ENCODE results near the gene KCNIP4. TPM values are rescaled to one million over a fixed set of nuclear protein-coding genes. Genes with fewer than 3 reads are reported as not detected.

Gene KCNIP4
- total RNA-seq, 1 donor from 2014 or later: not detected

- no peak for DNase-seq (ENCODE audit: low read depth in 2 of 2)
Observed at GRCh38 chr4:21203416-21203815, 745.2 kb downstream of the KCNIP4 start.

DNA sequence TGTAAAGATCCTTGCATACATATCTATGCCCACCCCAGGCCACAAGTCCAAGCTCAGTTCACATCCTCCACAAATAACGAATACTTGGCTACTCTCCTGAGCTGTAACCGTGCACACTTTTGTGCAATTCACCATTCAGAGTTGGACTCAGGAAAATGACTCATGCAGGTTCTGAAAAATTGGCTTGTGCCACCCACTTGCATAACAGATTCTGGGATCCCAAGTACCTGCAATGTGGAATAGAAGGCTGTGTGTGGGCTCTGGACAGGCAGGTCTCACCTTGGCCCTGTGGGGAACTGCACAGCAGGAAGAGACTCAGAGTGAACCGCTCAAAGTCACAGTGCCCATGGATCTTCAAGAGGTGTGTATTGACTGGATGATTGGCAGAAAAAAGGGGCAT is 745.6 kb downstream of the KCNIP4 start:
- DNase-seq (ENCODE audit: low read depth in 2 of 2): no peak

DNA sequence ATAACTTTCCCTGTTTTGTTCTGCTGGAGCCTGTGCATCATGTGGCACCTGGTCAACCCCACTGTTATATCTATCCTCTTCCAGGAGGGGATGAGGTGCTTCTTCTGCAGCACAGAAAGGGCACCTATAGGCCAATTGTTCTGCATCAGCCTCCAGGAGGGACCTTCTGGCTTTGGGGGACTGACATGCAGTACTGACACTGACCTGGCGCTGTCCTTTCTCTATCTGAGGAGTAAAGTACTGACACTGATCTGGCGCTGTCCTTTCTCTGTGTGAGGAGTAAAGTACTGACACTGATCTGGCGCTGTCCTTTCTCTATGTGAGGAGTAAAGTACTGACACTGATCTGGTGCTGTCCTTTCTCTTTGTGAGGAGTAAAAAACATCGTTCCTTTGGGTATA is 749.9 kb downstream of the KCNIP4 start:
- DNase-seq (ENCODE audit: low read depth in 2 of 2): no peak

DNA sequence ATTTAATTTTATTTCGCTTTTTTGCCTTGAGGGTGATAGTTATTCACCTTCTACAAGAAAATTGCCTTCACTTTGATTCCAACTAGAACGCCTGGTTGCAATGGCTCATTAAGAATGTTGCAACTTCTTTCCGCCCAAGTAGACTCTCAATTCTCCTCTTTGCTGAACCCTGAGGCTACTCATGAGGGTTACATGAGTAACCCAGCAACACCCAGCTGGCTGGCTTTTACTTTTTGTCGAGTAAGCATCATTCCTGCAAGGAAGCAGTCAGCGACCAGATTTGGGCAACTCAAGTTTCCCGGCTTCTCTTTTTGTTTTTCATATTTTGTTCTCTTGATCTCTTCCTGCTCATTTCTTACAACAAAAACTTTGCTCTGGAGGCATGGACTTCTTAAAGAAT is 752.9 kb downstream of the KCNIP4 start:
- DNase-seq (ENCODE audit: low read depth in 2 of 2): no peak

- DNase-seq (ENCODE audit: low read depth in 2 of 2): no peak
Observed at GRCh38 chr4:21192367-21192766, 756.2 kb downstream of the KCNIP4 start.

DNA sequence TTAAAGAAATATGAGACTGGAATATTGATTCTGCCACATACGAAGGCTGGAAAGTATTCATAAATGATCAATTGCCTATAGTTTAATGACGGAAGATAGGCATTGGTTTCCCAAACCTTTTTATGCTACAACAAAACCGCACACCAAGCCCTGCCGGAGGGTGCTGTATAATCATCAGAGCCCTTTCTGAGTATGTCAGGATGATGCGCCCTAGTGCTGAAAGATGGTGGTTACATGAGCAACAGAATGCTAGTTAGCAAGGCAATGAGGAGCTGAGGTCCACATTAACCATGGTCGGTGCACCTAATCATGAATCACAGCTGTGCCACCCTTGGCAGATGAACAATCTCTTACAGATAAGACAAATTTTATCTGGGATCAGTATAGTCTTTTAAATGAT is 757.3 kb downstream of the KCNIP4 start:
- DNase-seq (ENCODE audit: low read depth in 2 of 2): no peak

DNA sequence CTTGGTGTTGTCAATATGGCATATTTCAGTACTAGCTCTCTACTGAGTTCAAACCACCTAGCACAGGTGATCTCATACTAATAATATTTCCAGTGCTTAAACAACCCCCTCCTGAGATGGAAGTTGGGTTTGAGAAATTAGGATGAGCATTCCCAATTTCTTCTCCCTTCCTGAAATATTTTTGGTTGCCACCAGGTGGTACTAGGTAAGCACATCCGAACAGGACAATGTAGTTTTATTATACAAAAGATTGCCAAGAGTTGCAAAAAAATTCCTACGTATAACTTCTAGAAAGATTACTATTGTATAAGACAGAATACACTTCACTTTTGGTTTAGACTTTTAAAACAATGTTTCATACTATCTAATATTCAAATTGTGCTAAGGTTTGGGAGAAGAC is 763.8 kb downstream of the KCNIP4 start:
- DNase-seq (ENCODE audit: low read depth in 2 of 2): no peak

GRCh38 chr4:21181716-21182115 is 766.9 kb downstream of the KCNIP4 start:
- DNase-seq (ENCODE audit: low read depth in 2 of 2): no peak

DNA sequence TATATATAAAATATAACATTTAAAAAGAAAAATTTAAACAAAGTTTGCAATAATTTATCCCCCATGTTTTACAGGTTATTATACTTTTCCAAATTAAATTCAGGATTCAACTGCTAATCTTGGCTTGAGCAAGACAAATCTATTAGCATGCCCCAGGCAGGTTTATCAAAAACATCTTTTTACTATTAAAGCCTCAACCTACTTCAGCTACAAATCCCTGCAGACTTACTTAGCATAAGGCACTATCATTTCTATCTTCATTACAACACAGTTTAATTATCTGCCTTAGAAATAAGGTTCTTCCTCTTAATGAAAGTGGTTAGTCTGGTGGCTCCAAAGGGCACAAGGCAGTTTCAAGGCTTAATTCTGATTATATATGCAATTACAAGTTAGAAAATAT is 770.7 kb downstream of the KCNIP4 start:
- DNase-seq (ENCODE audit: low read depth in 2 of 2): no peak

DNA sequence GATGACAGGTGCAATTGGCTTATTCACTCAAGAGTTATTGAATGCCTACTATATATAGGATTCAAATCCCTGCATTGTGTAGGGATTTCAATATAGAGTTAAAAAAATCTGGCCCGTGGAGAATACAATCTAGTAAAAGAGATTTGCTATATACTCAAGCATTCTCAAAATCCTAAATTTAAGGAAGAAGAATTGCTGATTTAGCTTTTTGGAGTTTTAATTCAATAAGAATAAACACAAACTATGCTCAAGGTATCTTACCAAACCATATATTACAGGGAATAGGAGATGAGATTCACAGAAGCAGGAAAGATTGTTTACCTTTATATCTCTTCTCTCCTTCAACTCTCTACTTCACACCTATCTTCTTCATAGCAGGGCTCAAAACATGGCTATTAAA is 771.5 kb downstream of the KCNIP4 start:
- no peak for DNase-seq (ENCODE audit: low read depth in 2 of 2)

DNA sequence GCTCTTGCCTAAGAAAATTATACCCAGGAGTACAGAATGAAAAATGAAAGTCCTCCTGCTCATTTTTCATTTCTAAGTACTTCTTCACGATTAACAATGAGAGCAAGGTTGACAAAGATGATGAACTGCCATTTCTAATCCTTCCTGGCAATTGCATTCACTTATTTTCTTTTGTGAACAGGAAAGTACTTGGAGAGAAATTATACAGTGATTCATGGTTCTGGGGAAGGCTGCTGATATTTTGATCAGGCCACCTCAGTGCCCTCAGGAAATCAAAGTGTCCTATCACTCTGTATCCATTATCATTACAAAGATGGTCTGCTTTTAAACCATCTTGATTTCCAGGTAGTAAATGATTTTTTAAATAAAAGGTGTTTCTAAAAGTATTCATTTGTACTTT is 780.9 kb downstream of the KCNIP4 start:
- no peak for DNase-seq (ENCODE audit: low read depth in 2 of 2)

- no peak for DNase-seq (ENCODE audit: low read depth in 2 of 2)
Observed at GRCh38 chr4:21155367-21155766, 793.2 kb downstream of the KCNIP4 start.

DNA sequence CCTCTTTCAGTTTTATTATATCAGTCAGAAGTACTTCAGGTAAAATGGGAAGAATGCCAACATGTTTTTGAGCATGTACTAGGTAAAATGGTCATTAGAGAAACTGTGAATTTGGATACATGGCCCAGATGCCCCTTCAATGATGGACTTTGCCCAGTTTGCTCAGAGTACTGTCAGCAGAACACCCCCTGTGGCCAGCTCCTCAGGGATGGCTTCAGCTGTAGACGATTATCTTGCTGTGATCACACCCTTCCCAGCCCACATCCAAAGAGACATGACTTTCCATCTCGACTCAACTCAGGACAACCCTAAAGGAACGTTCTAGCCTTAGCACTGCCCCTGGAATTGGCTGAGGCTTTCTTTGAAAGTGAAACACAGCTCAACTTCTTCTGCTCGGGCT is 809.2 kb downstream of the KCNIP4 start:
- DNase-seq (ENCODE audit: low read depth in 2 of 2): no peak

DNA sequence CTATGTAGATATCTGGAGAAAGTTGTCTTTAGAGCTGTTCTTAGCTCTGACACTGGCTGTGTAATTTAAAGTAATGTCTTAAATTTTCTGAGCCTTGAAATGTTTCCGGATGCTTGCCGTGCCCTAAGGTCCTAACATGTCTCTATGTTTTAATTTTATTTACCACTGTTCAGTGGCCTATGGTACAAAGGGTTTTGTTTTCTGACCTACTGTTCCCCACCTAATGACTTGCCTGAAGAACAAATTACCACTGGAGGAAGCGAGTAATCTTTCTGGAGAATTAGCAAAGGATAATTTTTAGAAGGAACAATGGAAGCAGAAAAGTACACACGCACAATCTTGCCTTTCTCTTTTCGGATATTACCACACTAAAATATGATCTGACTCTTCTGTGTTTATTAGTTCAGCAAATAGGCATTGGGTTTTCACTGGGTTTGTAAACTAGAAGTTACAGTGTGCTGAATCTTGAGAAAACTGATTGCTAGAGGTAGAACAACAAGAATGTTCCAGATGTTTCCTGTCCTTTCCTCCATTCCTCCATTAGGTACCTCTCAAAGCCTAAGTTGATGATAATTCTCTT is 812.4 kb downstream of the KCNIP4 start:
- no peak for DNase-seq (ENCODE audit: low read depth in 2 of 2)

- DNase-seq (ENCODE audit: low read depth in 2 of 2): peak in 1 of 2 donors; percentile 48
Observed at GRCh38 chr4:21134994-21135393, 813.6 kb downstream of the KCNIP4 start.

- no peak for DNase-seq (ENCODE audit: low read depth in 2 of 2)
Observed at GRCh38 chr4:21130606-21131005, 818.0 kb downstream of the KCNIP4 start.

DNA sequence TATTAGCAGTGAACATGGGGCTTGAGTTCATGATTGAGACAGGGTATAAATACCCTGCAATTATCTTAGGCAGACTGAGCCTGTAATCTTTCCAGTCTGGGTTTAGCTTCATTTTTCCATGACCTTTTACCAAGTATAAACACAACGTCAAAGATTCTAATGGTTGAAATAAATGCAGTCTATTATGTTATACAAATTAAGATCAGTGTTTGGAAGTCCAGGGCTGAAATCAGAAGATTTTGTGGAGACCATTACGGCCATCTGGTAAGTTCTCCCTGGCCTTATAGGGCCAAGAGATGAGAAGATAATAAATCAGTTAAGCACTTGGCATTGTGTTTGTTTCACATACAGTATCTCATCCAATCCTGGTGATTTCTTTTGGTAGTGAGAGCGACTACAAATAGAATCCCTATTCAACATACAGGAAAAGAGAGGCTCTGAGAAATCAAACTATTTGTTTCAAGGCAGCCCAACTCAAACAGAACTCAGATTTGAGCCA is 822.5 kb downstream of the KCNIP4 start:
- no peak for DNase-seq (ENCODE audit: low read depth in 2 of 2)

DNA sequence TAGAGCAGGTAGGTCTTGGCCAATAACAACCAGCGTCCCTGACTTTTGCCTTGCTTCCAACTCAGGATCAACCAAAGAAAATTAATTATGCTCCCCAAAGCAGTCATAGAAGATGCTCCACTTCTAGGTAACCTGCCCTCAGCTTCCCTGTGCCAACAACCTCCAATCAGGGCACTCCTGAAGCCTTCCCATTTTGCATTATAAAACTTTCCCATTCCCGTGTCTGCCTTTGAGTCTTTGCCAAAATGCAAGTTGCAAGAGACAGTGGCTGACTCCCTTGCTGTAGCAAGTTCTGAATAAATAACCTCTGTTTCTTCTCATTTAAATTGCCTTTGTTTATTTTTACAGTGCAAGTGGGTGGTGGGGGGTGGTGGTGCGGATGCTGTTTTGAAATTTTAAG is 830.3 kb downstream of the KCNIP4 start:
- DNase-seq (ENCODE audit: low read depth in 2 of 2): no peak

DNA sequence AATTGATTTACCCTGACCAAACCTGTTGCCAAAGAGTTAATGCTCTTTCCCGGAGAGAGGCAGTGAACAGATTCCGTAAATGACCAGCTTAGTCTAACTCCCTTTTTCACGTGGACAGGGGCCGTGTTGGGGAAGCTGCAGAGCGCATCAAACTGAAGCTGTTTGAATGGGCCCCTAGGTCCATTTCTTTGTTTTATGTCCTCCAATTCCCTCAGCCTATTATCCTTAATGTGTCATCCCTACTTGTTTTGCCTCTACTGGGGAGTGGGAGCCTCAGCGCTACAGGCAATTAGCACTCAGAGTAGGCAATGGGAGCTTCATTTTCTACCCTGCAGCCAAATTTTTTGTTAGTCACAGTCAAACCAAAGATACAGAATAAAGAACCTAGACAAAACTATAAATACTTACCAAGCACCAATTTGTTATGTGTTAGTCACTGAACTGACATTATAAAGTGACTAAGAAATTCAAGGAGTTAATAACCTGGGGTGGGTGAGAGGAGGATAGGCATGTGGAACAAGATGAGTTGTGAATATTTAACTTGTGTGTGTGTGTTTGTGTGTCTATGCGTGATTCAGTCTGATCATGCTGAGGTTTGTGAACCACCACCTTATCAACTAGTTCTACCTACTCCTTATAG is 830.9 kb downstream of the KCNIP4 start:
- DNase-seq (ENCODE audit: low read depth in 2 of 2): no peak

GRCh38 chr4:21113496-21114223 is 834.9 kb downstream of the KCNIP4 start:
- peak in 1 of 2 donors; percentile 65 for DNase-seq (ENCODE audit: low read depth in 2 of 2)

DNA sequence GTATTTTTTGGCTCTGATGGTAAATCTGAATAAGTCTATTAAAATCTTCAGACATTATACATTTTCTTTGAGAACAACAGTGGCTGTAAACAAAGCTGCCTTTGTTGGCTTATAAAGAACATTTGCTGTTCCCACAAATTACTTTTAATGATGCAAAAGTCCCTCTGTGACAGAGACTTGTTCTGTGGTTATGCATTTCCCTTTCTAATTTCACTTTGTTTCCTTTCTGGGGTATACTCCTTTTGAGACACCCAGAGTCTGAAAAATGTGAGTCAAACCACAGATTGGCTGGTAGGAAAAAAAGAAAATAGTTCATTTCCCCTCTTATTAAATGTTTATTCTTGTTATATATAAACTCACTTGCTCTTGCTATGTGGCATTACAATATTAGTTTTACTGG is 845.9 kb downstream of the KCNIP4 start:
- DNase-seq (ENCODE audit: low read depth in 2 of 2): no peak

GRCh38 chr4:21097865-21098264 is 850.7 kb downstream of the KCNIP4 start:
- DNase-seq (ENCODE audit: low read depth in 2 of 2): no peak

DNA sequence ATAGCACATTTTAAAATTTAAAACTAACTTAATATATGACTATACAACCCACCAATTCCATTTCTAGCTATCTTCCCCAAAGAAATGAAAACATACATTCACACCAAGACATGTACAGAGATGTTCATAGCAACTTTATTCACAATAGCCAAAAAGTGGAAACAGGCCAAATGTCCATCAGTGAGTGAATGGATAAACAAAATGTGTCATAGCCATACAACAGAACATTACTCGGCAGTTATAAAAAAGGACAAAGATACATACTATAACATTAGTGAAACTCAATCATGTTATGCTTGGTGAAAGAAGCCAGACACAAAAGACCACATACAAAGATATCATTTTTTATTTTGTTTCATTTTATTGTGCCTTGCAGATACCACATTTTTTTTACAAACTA is 851.5 kb downstream of the KCNIP4 start:
- DNase-seq (ENCODE audit: low read depth in 2 of 2): peak in 1 of 2 donors; percentile 73
